ENCODE measurements around the gene EP400.

EP400 gene

GRCh38 chr12:132115500-132115899, 165.8 kb downstream of the EP400 start:
- Histone ChIP-seq H3K79me2 (ENCODE audit: control insufficient read depth, low read length) (no peaks in the 10 kb centered on the region), H3K27me3 (ENCODE audit: control insufficient read depth, low read length) (no peaks in the 10 kb centered on the region), H3K36me3 (ENCODE audit: control insufficient read depth, low read length) (peaks cover 42% of the 10 kb centered on the region), H3K9me3 (ENCODE audit: control insufficient read depth, insufficient read depth, low read length) (no peaks in the 10 kb centered on the region), H4K20me1 (ENCODE audit: control insufficient read depth, insufficient read depth, low read depth, low read length) (0 out of 2 replicates have a peak, but pooled peaks cover 3% of the 10 kb centered on the region), H3K27ac (ENCODE audit: low read depth, low read length) (no peak overlapping the region), H3K4me2 (ENCODE audit: low read length) (no peak overlapping the region), H3K4me3 (ENCODE audit: low read length) (no peak overlapping the region), H3K4me1 (ENCODE audit: control insufficient read depth, low read length) (no peaks in the 10 kb centered on the region), H3K9me2 (replicated peaks; ENCODE audit: control insufficient read depth, low read length) (no peaks in the 10 kb centered on the region), H3F3A (ENCODE audit: control insufficient read depth, insufficient read depth) (no peaks in the 10 kb centered on the region)
- TF ChIP-seq EZH2phosphoT487 (IDR thresholded peaks at IDR 0.05; ENCODE audit: borderline replicate concordance, low read length) (no peak), CTCF (IDR thresholded peaks at IDR 0.05; ENCODE audit: low read depth, low read length, poor library complexity, severe bottlenecking) (no peak)

- TF ChIP-seq CTCF (IDR thresholded peaks at IDR 0.05; ENCODE audit: low read depth, low read length, poor library complexity, severe bottlenecking) = no peak
- no peak for TF ChIP-seq EZH2phosphoT487 (IDR thresholded peaks at IDR 0.05; ENCODE audit: borderline replicate concordance, low read length)
- peaks cover 41% of the 10 kb centered on the region for H3K36me3 ChIP-seq (ENCODE audit: control insufficient read depth, low read length)
- H4K20me1 ChIP-seq (ENCODE audit: control insufficient read depth, insufficient read depth, low read depth, low read length) = 0 out of 2 replicates have a peak, but pooled peaks cover 3% of the 10 kb centered on the region
- H3K27ac ChIP-seq (ENCODE audit: low read depth, low read length) = no peak overlapping the region
- no peaks in the 10 kb centered on the region for H3F3A ChIP-seq (ENCODE audit: control insufficient read depth, insufficient read depth)
- no peaks in the 10 kb centered on the region for H3K27me3 ChIP-seq (ENCODE audit: control insufficient read depth, low read length)
- no peaks in the 10 kb centered on the region for H3K79me2 ChIP-seq (ENCODE audit: control insufficient read depth, low read length)
- H3K9me2 ChIP-seq (replicated peaks; ENCODE audit: control insufficient read depth, low read length) = no peaks in the 10 kb centered on the region
- no peaks in the 10 kb centered on the region for H3K9me3 ChIP-seq (ENCODE audit: control insufficient read depth, insufficient read depth, low read length)
- no peak overlapping the region for H3K4me3 ChIP-seq (ENCODE audit: low read length)
- no peaks in the 10 kb centered on the region for H3K4me1 ChIP-seq (ENCODE audit: control insufficient read depth, low read length)
- no peak overlapping the region for H3K4me2 ChIP-seq (ENCODE audit: low read length)
These were observed 167.2 kb downstream of the EP400 start for GRCh38 chr12:132116709-132117557.

- Histone ChIP-seq H3K4me1 (ENCODE audit: control insufficient read depth, low read length) (no peaks in the 10 kb centered on the region), H3K9me2 (replicated peaks; ENCODE audit: control insufficient read depth, low read length) (no peaks in the 10 kb centered on the region), H3K79me2 (ENCODE audit: control insufficient read depth, low read length) (no peaks in the 10 kb centered on the region), H3K4me3 (ENCODE audit: low read length) (no peak overlapping the region), H3K9me3 (ENCODE audit: control insufficient read depth, insufficient read depth, low read length) (no peaks in the 10 kb centered on the region), H3K4me2 (ENCODE audit: low read length) (no peak overlapping the region), H3K27ac (ENCODE audit: low read depth, low read length) (no peak overlapping the region), H3F3A (ENCODE audit: control insufficient read depth, insufficient read depth) (no peaks in the 10 kb centered on the region), H3K36me3 (ENCODE audit: control insufficient read depth, low read length) (peaks cover 46% of the 10 kb centered on the region), H4K20me1 (ENCODE audit: control insufficient read depth, insufficient read depth, low read depth, low read length) (0 out of 2 replicates have a peak, but pooled peaks cover 3% of the 10 kb centered on the region), H3K27me3 (ENCODE audit: control insufficient read depth, low read length) (no peaks in the 10 kb centered on the region)
- TF ChIP-seq EZH2phosphoT487 (IDR thresholded peaks at IDR 0.05; ENCODE audit: borderline replicate concordance, low read length) (no peak), CTCF (IDR thresholded peaks at IDR 0.05; ENCODE audit: low read depth, low read length, poor library complexity, severe bottlenecking) (no peak)
These were observed 167.8 kb downstream of the EP400 start for GRCh38 chr12:132117558-132117875.
